Measurements from ENCODE around the gene BCO2. TPM values are rescaled to one million over a fixed set of nuclear protein-coding genes. Genes with fewer than 3 reads are reported as not detected.
A peak's percentile ranks its signal among the peaks of the same experiment; 100 is the strongest.

Gene BCO2
- total and polyA plus RNA-seq, 7 donors = 3.5 to 42.4 (median 5.7) TPM

- Histone ChIP-seq H3K9me3 (no peaks in the 10 kb centered on the region), H3K4me1 (no peaks in the 10 kb centered on the region), H3K27ac (no peak overlapping the region), H3K36me3 (ENCODE audit: insufficient read depth in 1 of 2, low read depth in 1 of 2) (peaks cover 0 to 53% of the 10 kb centered on the region in 2 donors), H3K4me3 (no peak overlapping the region), H3K27me3 (ENCODE audit: insufficient read depth in 3 of 3, low read length in 2 of 3) (no peaks in the 10 kb centered on the region)
- ATAC-seq (peak; percentile 93 to 98 (median 96)), DNase-seq (no peak)
- 34 to 38% (median 34%) methylated on average over 7 of the region's 7 CpGs for WGBS, 3 donors
- peak; percentile 76 for TF ChIP-seq CTCF (IDR thresholded peaks at IDR 0.05)
- intact Hi-C loops (cut with DNase I) = loop anchor here (1.0 to 10.0 kb wide), 6 partner anchors 61 to 1075 kb away; no protein-coding TSS in a partner anchor
Measured at GRCh38 chr11:112219476-112220232, 44.3 kb downstream of the BCO2 start.

- Histone ChIP-seq H3K9me3 (no peaks in the 10 kb centered on the region), H3K27me3 (ENCODE audit: insufficient read depth in 3 of 3, low read length in 2 of 3) (no peaks in the 10 kb centered on the region), H3K27ac (no peak overlapping the region), H3K36me3 (ENCODE audit: insufficient read depth in 1 of 2, low read depth in 1 of 2) (peaks cover 0 to 38% of the 10 kb centered on the region in 2 donors), H3K4me1 (no peaks in the 10 kb centered on the region), H3K4me3 (no peak overlapping the region)
- intact Hi-C loops (cut with DNase I) = loop anchor here (5.0 to 10.0 kb wide), 3 partner anchors 331 to 1073 kb away; no protein-coding TSS in a partner anchor
- ATAC-seq = no peak
- no peak for DNase-seq
- no peak for TF ChIP-seq CTCF (IDR thresholded peaks at IDR 0.05)
- WGBS, 3 donors = 75 to 83% (median 76%) methylated on average over 3 of the region's 3 CpGs
Measured at GRCh38 chr11:112221274-112221835, 46.0 kb downstream of the BCO2 start.

DNA sequence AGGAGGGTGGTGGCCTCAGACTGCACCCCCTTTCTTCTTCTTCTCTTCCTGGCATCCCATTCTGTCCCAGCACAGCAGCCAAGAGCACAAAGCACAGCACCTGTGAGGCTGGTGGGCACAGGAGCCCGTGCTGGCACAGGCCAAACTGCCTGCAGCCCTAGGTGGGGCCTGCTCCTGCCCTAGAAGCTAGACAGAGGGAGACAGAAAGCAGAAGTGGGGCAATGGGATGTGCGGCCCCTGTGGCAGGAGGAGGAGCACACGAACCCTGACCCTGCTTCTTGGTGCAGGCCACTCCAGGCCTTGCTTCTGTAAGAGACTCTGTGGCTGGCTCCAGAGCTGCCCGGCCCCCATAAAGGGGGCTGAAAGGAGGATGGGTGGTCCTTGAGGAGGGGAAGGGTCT, 47.0 kb downstream of the BCO2 start:
- no peaks in the 10 kb centered on the region for H3K9me3 ChIP-seq
- H3K27me3 ChIP-seq (ENCODE audit: insufficient read depth in 3 of 3, low read length in 2 of 3) = no peaks in the 10 kb centered on the region
- peaks cover 0 to 28% of the 10 kb centered on the region in 2 donors for H3K36me3 ChIP-seq (ENCODE audit: insufficient read depth in 1 of 2, low read depth in 1 of 2)
- H3K27ac ChIP-seq = no peak overlapping the region
- no peak for TF ChIP-seq CTCF (IDR thresholded peaks at IDR 0.05)
- 56 to 85% (median 82%) methylated on average over 4 of the region's 4 CpGs for WGBS, 3 donors
- no peak for ATAC-seq
- DNase-seq = no peak
- H3K4me3 ChIP-seq = no peak overlapping the region
- H3K4me1 ChIP-seq = peaks cover 4% of the 10 kb centered on the region
- intact Hi-C loops (cut with DNase I) = loop anchor here (5.0 to 10.0 kb wide), 3 partner anchors 330 to 1072 kb away; no protein-coding TSS in a partner anchor

DNA sequence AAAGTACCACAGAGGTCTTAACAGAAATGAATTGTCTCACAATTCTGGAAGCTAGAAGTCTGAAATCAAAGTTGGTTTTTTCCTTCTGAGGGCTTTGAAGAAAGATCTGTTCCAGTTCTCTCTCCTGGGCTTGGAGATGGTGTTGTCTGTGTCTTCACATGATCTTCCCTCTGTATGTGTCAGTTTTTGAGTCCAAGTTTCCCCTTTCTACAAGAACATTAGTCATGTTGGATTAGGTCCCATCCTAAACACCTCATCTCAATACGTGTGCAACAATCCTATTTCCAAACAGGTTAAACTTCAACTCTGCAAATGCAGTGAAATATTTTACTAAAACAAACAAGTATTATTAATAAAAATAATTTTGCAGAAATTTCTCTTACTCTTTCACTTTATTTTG, 47.8 kb downstream of the BCO2 start:
- intact Hi-C loops (cut with DNase I) = loop anchor here (5.0 to 10.0 kb wide), 3 partner anchors 329 to 1072 kb away; no protein-coding TSS in a partner anchor

More for the DNA sequence above, 47.8 kb downstream of the BCO2 start:
- 42 to 67% (median 52%) methylated on average over 1 of the region's 1 CpG for WGBS, 3 donors
- Histone ChIP-seq H3K27me3 (ENCODE audit: insufficient read depth in 3 of 3, low read length in 2 of 3) (no peaks in the 10 kb centered on the region), H3K36me3 (ENCODE audit: insufficient read depth in 1 of 2, low read depth in 1 of 2) (peaks cover 0 to 21% of the 10 kb centered on the region in 2 donors), H3K9me3 (no peaks in the 10 kb centered on the region), H3K4me1 (peaks cover 12% of the 10 kb centered on the region), H3K4me3 (no peak overlapping the region), H3K27ac (no peak overlapping the region)
- ATAC-seq (no peak), DNase-seq (no peak)
- no peak for TF ChIP-seq CTCF (IDR thresholded peaks at IDR 0.05)

All from psoas muscle (tissue), 8 donors.